ENCODE results near the gene RAB14.

The RAB14 gene

GRCh38 chr9:121239851-121240250 lies 38.2 kb upstream of the RAB14 start:
- TF ChIP-seq CTCF (IDR thresholded peaks at IDR 0.05; ENCODE audit: borderline replicate concordance, control extremely low read depth, extremely low read depth, insufficient read depth, missing control alignments), result no peak
- DNase-seq (ENCODE audit: low spot score), result no peak
- in situ Hi-C loops (cut with MboI; ENCODE audit: low sequenced_read_pairs, unreplicated experiment), result no loop called here

- in situ Hi-C loops (cut with MboI; ENCODE audit: low sequenced_read_pairs, unreplicated experiment), result no loop called here
Observed at GRCh38 chr9:121239071-121239470, 37.4 kb upstream of the RAB14 start.

GRCh38 chr9:121237916-121238315 lies 36.2 kb upstream of the RAB14 start:
- in situ Hi-C loops (cut with MboI; ENCODE audit: low sequenced_read_pairs, unreplicated experiment), result no loop called here
- TF ChIP-seq CTCF (IDR thresholded peaks at IDR 0.05; ENCODE audit: borderline replicate concordance, control extremely low read depth, extremely low read depth, insufficient read depth, missing control alignments), result no peak
- DNase-seq (ENCODE audit: low spot score), result no peak

More at GRCh38 chr9:121239071-121239470, 37.4 kb upstream of the RAB14 start:
- no peak for TF ChIP-seq CTCF (IDR thresholded peaks at IDR 0.05; ENCODE audit: borderline replicate concordance, control extremely low read depth, extremely low read depth, insufficient read depth, missing control alignments)
- DNase-seq (ENCODE audit: low spot score), result no peak

DNA sequence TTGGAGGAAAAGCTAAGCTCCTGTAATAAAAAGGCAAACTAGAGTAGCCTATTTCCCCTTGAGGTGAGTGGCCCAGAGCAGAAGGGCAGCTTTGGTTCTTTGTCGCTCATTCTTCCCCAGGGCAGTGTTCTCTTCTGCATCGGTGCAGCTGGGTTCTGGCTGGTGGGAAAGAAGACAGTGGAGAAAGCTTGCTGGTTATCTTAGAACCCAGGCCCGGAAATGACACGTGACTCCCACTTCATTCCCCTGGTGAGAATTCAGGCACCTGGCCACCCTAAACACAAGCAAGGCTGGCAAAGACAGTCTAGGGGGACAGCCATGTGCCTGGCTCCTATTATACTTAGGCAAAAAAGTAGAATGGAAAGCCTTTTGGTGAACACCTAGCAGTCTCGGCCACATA lies 33.8 kb upstream of the RAB14 start:
- in situ Hi-C loops (cut with MboI; ENCODE audit: low sequenced_read_pairs, unreplicated experiment), result no loop called here
- no peak for TF ChIP-seq CTCF (IDR thresholded peaks at IDR 0.05; ENCODE audit: borderline replicate concordance, control extremely low read depth, extremely low read depth, insufficient read depth, missing control alignments)
- no peak for DNase-seq (ENCODE audit: low spot score)

- TF ChIP-seq CTCF (IDR thresholded peaks at IDR 0.05; ENCODE audit: borderline replicate concordance, control extremely low read depth, extremely low read depth, insufficient read depth, missing control alignments), result no peak
- in situ Hi-C loops (cut with MboI; ENCODE audit: low sequenced_read_pairs, unreplicated experiment), result no loop called here
- DNase-seq (ENCODE audit: low spot score), result no peak
Observed at GRCh38 chr9:121234832-121235161, 33.1 kb upstream of the RAB14 start.

GRCh38 chr9:121233906-121234831 lies 32.5 kb upstream of the RAB14 start:
- DNase-seq (ENCODE audit: low spot score), result no peak
- in situ Hi-C loops (cut with MboI; ENCODE audit: low sequenced_read_pairs, unreplicated experiment), result no loop called here
- no peak for TF ChIP-seq CTCF (IDR thresholded peaks at IDR 0.05; ENCODE audit: borderline replicate concordance, control extremely low read depth, extremely low read depth, insufficient read depth, missing control alignments)
